Heart left ventricle (tissue), 13 donors: ENCODE results near the gene MFGE8.

ENCODE experiments used
- CTCF ChIP-seq, 12 donors: fragments of 200-600 bp; sonication (generic) in 4 of 12; IDR thresholded peaks; one replicate each; pipeline versions ENCODE4 v1.5.0 to v1.8.0; 2018 to 2022; ENCODE audit warnings: antibody characterized with exemption in 12 of 12, mild to moderate bottlenecking in 5 of 12
- POLR2A ChIP-seq, 2 donors: fragments of 450-650 bp; IDR thresholded peaks; one replicate each; pipeline ENCODE4 v1.6.1; 2017; ENCODE audit warnings: antibody characterized with exemption in 2 of 2, mild to moderate bottlenecking in 2 of 2, moderate library complexity in 2 of 2
- donor health status: ischemic (EF 13 %, LVEDD 7.1; RV severe dilation, severe dysfunction).
- donor health status: DM: no; HTN: yes; CAD: no.
- donor health status: DM: no; HTN: no; CAD: no.
- donor health status: ischemic (EF 25% LVEDD 6.9; RV normal size, moderate dysfunction).
- donor health status: ischemic (EF 25% LVEDD 5.7; RV mildly dilated, moderate dysfunction).
- donor health status: ischemic (EF 35%, LVEDD 5.7; RV mildly dilated, moderate dysfunction).
- donor health status: nonischemic (EF 11% LVEDD 7.7; RV severe dilation, severe dysfunction).
- donor health status: DM: yes; HTN: yes; CAD: no.
- donor health status: PGD.
- donor health status: ischemic (EF 29% LVEDD 5.4; RV normal size, mild dysfunction).
- donor health status: nonischemic (EF 23%, LVEDD 6.1; RV moderate dilation, normal function).

GRCh38 chr15:88849376-88850072 is 63.7 kb downstream of the MFGE8 start:
- TF ChIP-seq CTCF (IDR thresholded peaks at IDR 0.05) (no peak), POLR2A (IDR thresholded peaks at IDR 0.05) (no peak)
